Measurements from ENCODE around the gene GOLGA6B. TPM values are rescaled to one million over a fixed set of nuclear protein-coding genes. Genes with fewer than 3 reads are reported as not detected.
"Not testable (repeated sequence)": the region's sequence is repeated elsewhere in the genome, so short reads cannot be mapped to it uniquely, and the experiment has no call there.

The GOLGA6B gene
- total RNA-seq: not detected

GRCh38 chr15:72654397-72654796 lies at the start of gene GOLGA6B:
TSS of gene GOLGA6B (plus strand) at chr15:72654697. CDS start at chr15:72654738, 41 bp downstream.
- DNase-seq; H3K27ac Mint-ChIP-seq; H3K4me1 Mint-ChIP-seq; POLR2A ChIA-PET; H3K9me3 Mint-ChIP-seq; H3K27me3 Mint-ChIP-seq; H3K4me3 Mint-ChIP-seq; H3K36me3 Mint-ChIP-seq (ENCODE audit: low read depth); CTCF ChIA-PET: not testable (repeated sequence)

GRCh38 chr15:72604794-72605193 lies 49.7 kb upstream of the GOLGA6B start:
- H3K27ac Mint-ChIP-seq: no peak overlapping the region
- H3K4me3 Mint-ChIP-seq: no peak overlapping the region
- ChIA-PET POLR2A (no interaction called here), CTCF (no interaction called here)
- no peaks in the 10 kb centered on the region for H3K27me3 Mint-ChIP-seq
- H3K36me3 Mint-ChIP-seq (ENCODE audit: low read depth): no peaks in the 10 kb centered on the region
- no peaks in the 10 kb centered on the region for H3K4me1 Mint-ChIP-seq
- no peaks in the 10 kb centered on the region for H3K9me3 Mint-ChIP-seq
- DNase-seq: no peak

- CTCF ChIA-PET; DNase-seq; H3K4me1 Mint-ChIP-seq; H3K36me3 Mint-ChIP-seq (ENCODE audit: low read depth); H3K27ac Mint-ChIP-seq; H3K4me3 Mint-ChIP-seq; H3K9me3 Mint-ChIP-seq; H3K27me3 Mint-ChIP-seq: not testable (repeated sequence)
- POLR2A ChIA-PET: interaction anchor here (0.6 kb wide), 1 partner anchor 563 kb away, joined by 3 read pairs; no protein-coding TSS in a partner anchor
Observed at GRCh38 chr15:72608084-72608483, 46.4 kb upstream of the GOLGA6B start.

GRCh38 chr15:72609862-72610261 lies 44.6 kb upstream of the GOLGA6B start:
- Mint-ChIP-seq H3K4me1 (no peaks in the 10 kb centered on the region), H3K27ac (no peak overlapping the region), H3K9me3 (no peaks in the 10 kb centered on the region), H3K27me3 (no peaks in the 10 kb centered on the region), H3K4me3 (no peak overlapping the region), H3K36me3 (ENCODE audit: low read depth) (no peaks in the 10 kb centered on the region)
- no peak for DNase-seq
- ChIA-PET CTCF (interaction anchor here (1.0 kb wide), 1 partner anchor 10 kb away, joined by 4 read pairs; no protein-coding TSS in a partner anchor), POLR2A (no interaction called here)

- H3K27ac Mint-ChIP-seq; H3K36me3 Mint-ChIP-seq (ENCODE audit: low read depth): not testable (repeated sequence)
- CTCF ChIA-PET: interaction anchor here (0.6 kb wide), 1 partner anchor 674 kb away, joined by 3 read pairs; no protein-coding TSS in a partner anchor
Observed at GRCh38 chr15:72612324-72612723, 42.2 kb upstream of the GOLGA6B start.

GRCh38 chr15:72614810-72615532 lies 39.5 kb upstream of the GOLGA6B start:
- Mint-ChIP-seq H3K4me3 (no peak overlapping the region), H3K9me3 (no peaks in the 10 kb centered on the region), H3K4me1 (no peaks in the 10 kb centered on the region), H3K36me3 (ENCODE audit: low read depth) (no peaks in the 10 kb centered on the region), H3K27ac (no peak overlapping the region), H3K27me3 (no peaks in the 10 kb centered on the region)
- DNase-seq: no peak
- CTCF ChIA-PET: no interaction called here
- POLR2A ChIA-PET: no interaction called here

More at GRCh38 chr15:72612324-72612723, 42.2 kb upstream of the GOLGA6B start:
- H3K27me3 Mint-ChIP-seq, H3K9me3 Mint-ChIP-seq, POLR2A ChIA-PET, H3K4me3 Mint-ChIP-seq, H3K4me1 Mint-ChIP-seq, DNase-seq: not testable (repeated sequence)

GRCh38 chr15:72615533-72616233 lies 38.8 kb upstream of the GOLGA6B start:
- peak; percentile 20 for DNase-seq
- H3K27me3 Mint-ChIP-seq; H3K27ac Mint-ChIP-seq; H3K36me3 Mint-ChIP-seq (ENCODE audit: low read depth); H3K9me3 Mint-ChIP-seq; H3K4me3 Mint-ChIP-seq; POLR2A ChIA-PET; H3K4me1 Mint-ChIP-seq: not testable (repeated sequence)
- CTCF ChIA-PET: interaction anchor here (2.1 kb wide), 1 partner anchor 16 kb away, joined by 7 read pairs; no protein-coding TSS in a partner anchor

GRCh38 chr15:72616491-72617210 lies 37.8 kb upstream of the GOLGA6B start:
- DNase-seq: no peak
- H3K4me1 Mint-ChIP-seq: no peaks in the 10 kb centered on the region
- H3K4me3 Mint-ChIP-seq: no peak overlapping the region
- ChIA-PET POLR2A (no interaction called here), CTCF (interaction anchor here (2.1 kb wide), 1 partner anchor 17 kb away, joined by 7 read pairs; no protein-coding TSS in a partner anchor)
- H3K27me3 Mint-ChIP-seq: no peaks in the 10 kb centered on the region
- no peak overlapping the region for H3K27ac Mint-ChIP-seq
- H3K36me3 Mint-ChIP-seq (ENCODE audit: low read depth): no peaks in the 10 kb centered on the region
- no peaks in the 10 kb centered on the region for H3K9me3 Mint-ChIP-seq

- DNase-seq; H3K9me3 Mint-ChIP-seq; H3K27ac Mint-ChIP-seq; H3K4me3 Mint-ChIP-seq; H3K4me1 Mint-ChIP-seq; H3K36me3 Mint-ChIP-seq (ENCODE audit: low read depth); POLR2A ChIA-PET; H3K27me3 Mint-ChIP-seq; CTCF ChIA-PET: not testable (repeated sequence)
Observed at GRCh38 chr15:72623854-72624253, 30.6 kb upstream of the GOLGA6B start.

GRCh38 chr15:72626153-72626552 lies 28.3 kb upstream of the GOLGA6B start:
- H3K27ac Mint-ChIP-seq; H3K4me1 Mint-ChIP-seq; H3K36me3 Mint-ChIP-seq (ENCODE audit: low read depth); POLR2A ChIA-PET; H3K27me3 Mint-ChIP-seq; H3K9me3 Mint-ChIP-seq; H3K4me3 Mint-ChIP-seq; DNase-seq: not testable (repeated sequence)
- CTCF ChIA-PET: interaction anchor here (0.6 to 0.7 kb wide), 2 partner anchors 26 to 342 kb away, joined by 3 to 5 read pairs; no protein-coding TSS in a partner anchor

- CTCF ChIA-PET; DNase-seq; POLR2A ChIA-PET; H3K36me3 Mint-ChIP-seq (ENCODE audit: low read depth); H3K9me3 Mint-ChIP-seq; H3K4me3 Mint-ChIP-seq; H3K27me3 Mint-ChIP-seq; H3K4me1 Mint-ChIP-seq; H3K27ac Mint-ChIP-seq: not testable (repeated sequence)
Observed at GRCh38 chr15:72628249-72629067, 26.0 kb upstream of the GOLGA6B start.

GRCh38 chr15:72629068-72629570 lies 25.4 kb upstream of the GOLGA6B start:
- H3K4me3 Mint-ChIP-seq; DNase-seq; H3K27ac Mint-ChIP-seq; H3K9me3 Mint-ChIP-seq; POLR2A ChIA-PET; CTCF ChIA-PET; H3K36me3 Mint-ChIP-seq (ENCODE audit: low read depth); H3K4me1 Mint-ChIP-seq; H3K27me3 Mint-ChIP-seq: not testable (repeated sequence)
